Sigmoid colon (tissue), 7 donors: ENCODE data around the gene GDF11. TPM values are rescaled to one million over a fixed set of nuclear protein-coding genes. Genes with fewer than 3 reads are reported as not detected.

Experiments
- DNase-seq: peaks from one replicate; pipeline ENCODE4 v3.0.0-alpha.2; 2019
- H3K27ac ChIP-seq, 4 donors: fragments of 200-600 bp; sonication (generic); one replicate each; pipeline ENCODE4 v1.5.1; 2016 to 2019; ENCODE audit warnings: mild to moderate bottlenecking in 1 of 4
- H3K27me3 ChIP-seq, 3 donors: fragments of 200-600 bp; sonication (generic); one replicate each; pipeline ENCODE4 v1.5.1; 2019; ENCODE audit warnings: mild to moderate bottlenecking in 1 of 3
- H3K36me3 ChIP-seq, 4 donors: fragments of 200-600 bp; sonication (generic); one replicate each; pipeline ENCODE4 v1.5.1; 2016 to 2019
- H3K4me1 ChIP-seq, 4 donors: fragments of 200-600 bp; sonication (generic); one replicate each; pipeline ENCODE4 v1.5.1; 2017 to 2019
- H3K4me3 ChIP-seq, 4 donors: fragments of 200-600 bp; sonication (generic); one replicate each; pipeline ENCODE4 v1.5.1; 2017 to 2019; ENCODE audit warnings: mild to moderate bottlenecking in 2 of 4, moderate library complexity in 1 of 4
- H3K9me3 ChIP-seq, 4 donors: fragments of 200-600 bp in 3 of 4; sonication (generic) in 3 of 4; one replicate each; pipeline versions ENCODE4 v1.5.1 to v1.6.1; 2013 to 2019
- EP300 ChIP-seq, 4 donors: sonication (generic); formaldehyde crosslinking; IDR thresholded peaks; one replicate each; pipeline ENCODE4 v1.6.1; 2017; ENCODE audit warnings: antibody characterized with exemption in 4 of 4
- POLR2A ChIP-seq, 2 donors: fragments of 450-650 bp; IDR thresholded peaks; one replicate each; pipeline ENCODE4 v1.6.1; 2016; ENCODE audit warnings: antibody characterized with exemption in 2 of 2, mild to moderate bottlenecking in 2 of 2, moderate library complexity in 2 of 2
- POLR2AphosphoS5 ChIP-seq, 4 donors: sonication (generic); formaldehyde crosslinking; IDR thresholded peaks; one replicate each; pipeline ENCODE4 v1.6.1; 2017; ENCODE audit warnings: antibody characterized with exemption in 4 of 4
- WGBS, 2 donors: extraction: QIAGEN DNeasy Blood & Tissue Kit; methylation state at CpG; one replicate each; pipeline ENCODE4 v1.1.7; 2013; 5-methylcytosine and 5-hydroxymethylcytosine counted together
- intact Hi-C: fragments of 100-400 bp; cut with DNase I; formaldehyde crosslinking; loops from one replicate; pipeline ENCODE4 v1.15.1; 2023
- polyA plus RNA-seq, 3 donors: library from polyadenylated mRNA; stranded (reverse); fragments of 200-250 nt; gene quantifications; one replicate each; pipeline ENCODE4 v1.2.3, GENCODE V29; 2013
- total RNA-seq, 4 donors: library from RNA; depleted of rRNA; stranded (reverse); fragments of >200 nt; gene quantifications; one replicate each; pipeline ENCODE4 v1.1.0, GENCODE V29; 2016
- TF ChIP-seq, protein P1 (sequence below), 4 experiments: fragments of 450-650 bp in 3 of 4; fragments of 200-600 bp in 1 of 4; IDR thresholded peaks; one replicate each; pipeline ENCODE4 v1.5.1; 2016 to 2019; ENCODE audit warnings: antibody characterized with exemption in 4 of 4, mild to moderate bottlenecking in 3 of 4, moderate library complexity in 2 of 4
- donor health status: healthy with polysubstance abuse.
- donor health status: Bipolar disorder and iron deficiency.
- donor health status: healthy.

The GDF11 gene
- total and polyA plus RNA-seq, 7 donors, result 1.2 to 12.2 (median 4.3) TPM

DNA sequence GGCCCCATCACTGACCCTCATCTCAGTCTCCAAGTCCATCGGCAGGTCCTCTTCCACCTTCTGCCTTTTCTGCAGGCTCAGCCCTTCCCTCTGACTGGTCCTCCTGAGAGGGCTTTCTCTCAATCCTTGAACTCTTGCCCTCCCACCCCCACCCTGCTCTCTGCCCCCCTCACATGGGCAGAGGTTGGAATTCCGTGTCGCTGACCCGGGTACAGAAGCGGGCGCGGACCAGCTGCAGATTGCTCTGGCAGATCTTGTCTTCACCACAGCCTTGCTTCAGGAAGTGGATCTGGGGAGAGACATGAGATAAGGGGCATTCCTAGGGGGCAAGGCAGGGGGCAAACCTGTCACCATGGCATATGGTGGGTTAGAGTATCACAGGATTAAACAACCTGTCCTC, 47.6 kb upstream of the GDF11 start:
- H3K36me3 ChIP-seq, result peaks cover 35 to 94% (median 62%) of the 10 kb centered on the region in 4 donors
- peak; percentile 40 for DNase-seq
- 68 to 69% methylated on average over 7 of the region's 7 CpGs for WGBS, 2 donors

DNA sequence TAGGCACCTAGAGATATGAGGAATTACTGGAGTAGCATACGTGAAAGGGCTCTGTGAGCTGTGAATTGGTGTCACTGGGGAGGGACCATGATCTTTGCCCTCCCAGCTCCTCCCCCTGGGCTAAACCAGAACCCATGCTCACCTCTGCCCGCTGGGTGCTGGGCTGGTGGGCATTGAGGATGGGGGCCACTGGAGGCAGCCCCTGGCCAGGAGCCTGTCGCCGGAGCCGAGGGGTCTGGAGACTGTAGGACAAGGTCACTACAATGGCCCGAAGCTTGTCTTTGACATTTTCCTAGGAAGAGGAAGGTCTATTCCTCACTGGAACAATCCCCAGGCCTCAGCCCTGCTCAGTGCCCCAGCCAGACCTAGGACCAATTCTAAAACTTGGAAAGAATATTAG, 46.8 kb upstream of the GDF11 start:
- H3K36me3 ChIP-seq, result peaks cover 35 to 96% (median 66%) of the 10 kb centered on the region in 4 donors
- peak overlapping the region in 2 of 4 donors; percentile 21 to 22 for H3K27ac ChIP-seq
- peak; percentile 53 for DNase-seq

More for the DNA sequence above, 47.6 kb upstream of the GDF11 start:
- Histone ChIP-seq H3K27ac (peak overlapping the region in 1 of 4 donors; percentile 21), H3K4me3 (no peak overlapping the region), H3K9me3 (no peaks in the 10 kb centered on the region), H3K4me1 (peaks cover 0 to 15% (median 3%) of the 10 kb centered on the region in 4 donors), H3K27me3 (no peaks in the 10 kb centered on the region)
- TF ChIP-seq, protein P1, sequence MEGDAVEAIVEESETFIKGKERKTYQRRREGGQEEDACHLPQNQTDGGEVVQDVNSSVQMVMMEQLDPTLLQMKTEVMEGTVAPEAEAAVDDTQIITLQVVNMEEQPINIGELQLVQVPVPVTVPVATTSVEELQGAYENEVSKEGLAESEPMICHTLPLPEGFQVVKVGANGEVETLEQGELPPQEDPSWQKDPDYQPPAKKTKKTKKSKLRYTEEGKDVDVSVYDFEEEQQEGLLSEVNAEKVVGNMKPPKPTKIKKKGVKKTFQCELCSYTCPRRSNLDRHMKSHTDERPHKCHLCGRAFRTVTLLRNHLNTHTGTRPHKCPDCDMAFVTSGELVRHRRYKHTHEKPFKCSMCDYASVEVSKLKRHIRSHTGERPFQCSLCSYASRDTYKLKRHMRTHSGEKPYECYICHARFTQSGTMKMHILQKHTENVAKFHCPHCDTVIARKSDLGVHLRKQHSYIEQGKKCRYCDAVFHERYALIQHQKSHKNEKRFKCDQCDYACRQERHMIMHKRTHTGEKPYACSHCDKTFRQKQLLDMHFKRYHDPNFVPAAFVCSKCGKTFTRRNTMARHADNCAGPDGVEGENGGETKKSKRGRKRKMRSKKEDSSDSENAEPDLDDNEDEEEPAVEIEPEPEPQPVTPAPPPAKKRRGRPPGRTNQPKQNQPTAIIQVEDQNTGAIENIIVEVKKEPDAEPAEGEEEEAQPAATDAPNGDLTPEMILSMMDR (IDR thresholded peaks at IDR 0.05), result no peak
- TF ChIP-seq EP300 (IDR thresholded peaks at IDR 0.05), result no peak
- no peak for TF ChIP-seq POLR2A (IDR thresholded peaks at IDR 0.05)
- no peak for TF ChIP-seq POLR2AphosphoS5 (IDR thresholded peaks at IDR 0.05)
- intact Hi-C loops, result no loop called here

DNA sequence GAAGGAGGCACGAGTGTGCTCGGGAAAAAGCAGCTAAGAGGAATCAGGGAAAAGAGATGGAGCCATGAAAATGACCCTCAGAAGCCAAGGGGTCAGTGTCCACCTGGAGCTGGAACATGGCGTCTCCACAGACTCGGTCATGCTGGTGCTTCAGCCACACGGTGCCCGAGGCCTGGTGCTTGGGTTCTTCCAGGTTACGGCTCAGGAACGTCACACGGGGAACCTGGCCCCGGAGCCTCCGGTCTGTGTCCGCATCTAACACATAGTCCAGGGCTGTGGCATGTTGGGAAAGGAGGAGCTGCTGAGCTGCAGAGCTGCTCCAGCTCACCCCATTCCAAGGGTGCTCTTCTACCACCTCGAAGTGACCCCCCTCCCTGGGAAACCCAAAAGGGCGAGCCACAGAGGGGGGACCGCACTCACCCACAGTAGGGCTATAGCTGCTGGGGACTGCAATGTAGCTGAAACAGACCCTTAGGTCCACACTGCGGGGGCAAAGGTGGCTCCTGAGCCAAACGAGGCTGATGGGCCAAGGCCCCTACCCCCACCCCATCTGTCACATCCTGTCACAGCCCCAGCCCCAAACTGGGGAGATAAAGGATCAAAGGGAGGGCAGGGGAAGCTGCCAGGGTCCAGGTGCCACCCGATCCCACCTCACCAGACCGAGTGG, 46.0 kb upstream of the GDF11 start:
- peaks cover 0 to 31% (median 19%) of the 10 kb centered on the region in 4 donors for H3K4me1 ChIP-seq
- H3K36me3 ChIP-seq, result peaks cover 35 to 92% (median 60%) of the 10 kb centered on the region in 4 donors
- peak overlapping the region in 1 of 4 donors; percentile 21 for H3K27ac ChIP-seq
- H3K27me3 ChIP-seq, result no peaks in the 10 kb centered on the region
- WGBS, 2 donors, result 85 to 87% methylated on average over 19 of the region's 19 CpGs
- H3K4me3 ChIP-seq, result no peak overlapping the region
- H3K9me3 ChIP-seq, result no peaks in the 10 kb centered on the region
- DNase-seq, result peak; percentile 57
- intact Hi-C loops, result no loop called here
- TF ChIP-seq POLR2A (IDR thresholded peaks at IDR 0.05), result no peak
- no peak for TF ChIP-seq EP300 (IDR thresholded peaks at IDR 0.05)
- TF ChIP-seq, protein P1 (IDR thresholded peaks at IDR 0.05), result no peak
- TF ChIP-seq POLR2AphosphoS5 (IDR thresholded peaks at IDR 0.05), result no peak

More for the DNA sequence above, 46.8 kb upstream of the GDF11 start:
- H3K27me3 ChIP-seq, result no peaks in the 10 kb centered on the region
- no peak overlapping the region for H3K4me3 ChIP-seq
- WGBS, 2 donors, result 87 to 93% methylated on average over 6 of the region's 6 CpGs
- TF ChIP-seq EP300 (IDR thresholded peaks at IDR 0.05) (no peak), POLR2A (IDR thresholded peaks at IDR 0.05) (no peak), POLR2AphosphoS5 (IDR thresholded peaks at IDR 0.05) (no peak)
- TF ChIP-seq, protein P1 (IDR thresholded peaks at IDR 0.05), result no peak
- intact Hi-C loops, result no loop called here
- peaks cover 0 to 23% (median 11%) of the 10 kb centered on the region in 4 donors for H3K4me1 ChIP-seq
- no peaks in the 10 kb centered on the region for H3K9me3 ChIP-seq

DNA sequence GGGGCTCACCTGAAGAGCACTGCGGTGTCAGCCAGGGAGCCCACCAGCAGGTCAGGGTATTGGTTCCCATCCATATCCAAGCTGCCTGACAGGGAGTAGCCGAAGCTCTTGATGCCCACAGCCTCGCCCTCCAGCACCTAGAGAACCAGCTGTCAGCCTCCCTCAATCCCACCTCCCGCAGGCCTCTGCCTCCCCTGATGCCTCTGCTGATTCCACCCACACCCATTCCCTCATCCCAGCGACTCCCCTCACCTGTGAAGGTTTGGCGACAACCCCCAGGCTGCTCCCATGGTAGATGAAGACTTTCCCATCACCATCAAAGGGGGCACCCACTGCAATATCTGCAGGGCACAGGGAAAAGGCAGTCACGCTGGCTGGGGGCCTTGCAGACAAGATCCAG, 45.2 kb upstream of the GDF11 start:
- intact Hi-C loops, result no loop called here
- H3K4me1 ChIP-seq, result peaks cover 0 to 36% (median 25%) of the 10 kb centered on the region in 4 donors
- peak overlapping the region in 1 of 4 donors; percentile 100 for H3K27ac ChIP-seq
- no peak overlapping the region for H3K4me3 ChIP-seq
- no peaks in the 10 kb centered on the region for H3K27me3 ChIP-seq
- H3K9me3 ChIP-seq, result no peaks in the 10 kb centered on the region
- TF ChIP-seq POLR2A (IDR thresholded peaks at IDR 0.05) (no peak), EP300 (IDR thresholded peaks at IDR 0.05) (no peak), POLR2AphosphoS5 (IDR thresholded peaks at IDR 0.05) (no peak)
- TF ChIP-seq, protein P1 (IDR thresholded peaks at IDR 0.05), result no peak
- peaks cover 31 to 90% (median 54%) of the 10 kb centered on the region in 4 donors for H3K36me3 ChIP-seq
- 88 to 90% methylated on average over 7 of the region's 7 CpGs for WGBS, 2 donors
- DNase-seq, result peak; percentile 61
